ENCODE results near the gene CCL17. TPM values are rescaled to one million over a fixed set of nuclear protein-coding genes. Genes with fewer than 3 reads are reported as not detected.
"Not testable (repeated sequence)": the region's sequence is repeated elsewhere in the genome, so short reads cannot be mapped to it uniquely, and the experiment has no call there.

CCL17 gene
- polyA plus RNA-seq (2013, experiment 1 of 2; ENCODE audit: insufficient read length): not detected
- polyA plus RNA-seq (2013, experiment 2 of 2; ENCODE audit: insufficient read length): not detected

GRCh38 chr16:57403965-57404817 is at the start of gene CCL17:
TSS of gene CCL17 (plus strand) at chr16:57404767. CDS start at chr16:57413933, 9,166 bp downstream.
- DNase-seq: no peak

- no peak for DNase-seq
These were observed 48.6 kb upstream of the CCL17 start for GRCh38 chr16:57355898-57356414.

- DNase-seq: no peak
These were observed 48.0 kb upstream of the CCL17 start for GRCh38 chr16:57356547-57356946.

GRCh38 chr16:57357330-57358085 is 47.1 kb upstream of the CCL17 start:
- no peak for DNase-seq

- DNase-seq: no peak
These were observed 46.5 kb upstream of the CCL17 start for GRCh38 chr16:57358086-57358420.

- DNase-seq: no peak
These were observed 46.0 kb upstream of the CCL17 start, which contains the start of gene CCL22 for GRCh38 chr16:57358527-57359095. TSS of gene CCL22 (plus strand) at chr16:57358783. CDS start at chr16:57358817, 34 bp downstream.

GRCh38 chr16:57360321-57360935 is 44.1 kb upstream of the CCL17 start:
- no peak for DNase-seq

GRCh38 chr16:57361404-57361803 is 43.2 kb upstream of the CCL17 start:
- DNase-seq: no peak

GRCh38 chr16:57364143-57364542 is 40.4 kb upstream of the CCL17 start:
- DNase-seq: no peak

- DNase-seq: no peak
These were observed 38.0 kb upstream of the CCL17 start for GRCh38 chr16:57366544-57367040.

GRCh38 chr16:57367116-57367752 is 37.3 kb upstream of the CCL17 start:
- no peak for DNase-seq

- no peak for DNase-seq
These were observed 32.8 kb upstream of the CCL17 start for GRCh38 chr16:57371494-57372371.

- peak; percentile 63 for DNase-seq
These were observed 32.0 kb upstream of the CCL17 start, which contains the start of gene CX3CL1 for GRCh38 chr16:57372372-57373116. TSS of gene CX3CL1 (plus strand) at chr16:57372490. CDS start at chr16:57372569, 79 bp downstream.

- DNase-seq: no peak
These were observed 31.2 kb upstream of the CCL17 start for GRCh38 chr16:57373117-57373947.

GRCh38 chr16:57374067-57374534 is 30.5 kb upstream of the CCL17 start:
- DNase-seq: no peak

- DNase-seq: not testable (repeated sequence)
These were observed 29.6 kb upstream of the CCL17 start for GRCh38 chr16:57374925-57375465.

GRCh38 chr16:57376313-57376818 is 28.2 kb upstream of the CCL17 start:
- DNase-seq: no peak

Data from fibroblast of skin of back (primary cell).